GM18868 (cell line): ENCODE data around the gene NECTIN3.

ENCODE experiments used
- ATAC-seq: cut with Tn5 transposase; IDR thresholded peaks from one replicate; pipeline ENCODE4 v1.9.1; 2021; ENCODE audit warnings: mild to moderate bottlenecking, moderate library complexity; ENCODE audit not compliant: unreplicated experiment

The NECTIN3 gene

GRCh38 chr3:111080413-111080812 is 8.8 kb downstream of the NECTIN3 start:
- no peak for ATAC-seq

GRCh38 chr3:111081008-111081545 is 9.5 kb downstream of the NECTIN3 start:
- ATAC-seq, result no peak

- no peak for ATAC-seq
These were observed 13.3 kb downstream of the NECTIN3 start for GRCh38 chr3:111084911-111085310.

- no peak for ATAC-seq
These were observed 16.4 kb downstream of the NECTIN3 start for GRCh38 chr3:111087924-111088469.

- ATAC-seq, result no peak
These were observed 25.0 kb downstream of the NECTIN3 start for GRCh38 chr3:111096487-111097209.

GRCh38 chr3:111103807-111104206 is 32.2 kb downstream of the NECTIN3 start:
- no peak for ATAC-seq

- no peak for ATAC-seq
These were observed 35.5 kb downstream of the NECTIN3 start for GRCh38 chr3:111106993-111107661.

- ATAC-seq, result no peak
These were observed 36.0 kb downstream of the NECTIN3 start for GRCh38 chr3:111107662-111108035.

- no peak for ATAC-seq
These were observed 41.3 kb downstream of the NECTIN3 start for GRCh38 chr3:111112913-111113312.

GRCh38 chr3:111128884-111129283 is 57.3 kb downstream of the NECTIN3 start:
- ATAC-seq, result no peak

GRCh38 chr3:111130827-111131226 is 59.2 kb downstream of the NECTIN3 start:
- ATAC-seq, result no peak

GRCh38 chr3:111134302-111134701 is 62.7 kb downstream of the NECTIN3 start:
- ATAC-seq, result no peak

- no peak for ATAC-seq
These were observed 79.8 kb downstream of the NECTIN3 start for GRCh38 chr3:111151438-111151837.

GRCh38 chr3:111152496-111152895 is 80.9 kb downstream of the NECTIN3 start:
- ATAC-seq, result no peak

- ATAC-seq, result no peak
These were observed 84.9 kb downstream of the NECTIN3 start for GRCh38 chr3:111156517-111156916.

GRCh38 chr3:111159391-111159790 is 87.8 kb downstream of the NECTIN3 start:
- ATAC-seq, result no peak

- no peak for ATAC-seq
These were observed 93.0 kb downstream of the NECTIN3 start for GRCh38 chr3:111164621-111165020.

- ATAC-seq, result no peak
These were observed 93.8 kb downstream of the NECTIN3 start for GRCh38 chr3:111165411-111165810.

GRCh38 chr3:111173328-111173900 is 101.8 kb downstream of the NECTIN3 start:
- ATAC-seq, result no peak

- no peak for ATAC-seq
These were observed 102.3 kb downstream of the NECTIN3 start for GRCh38 chr3:111173906-111174305.

GRCh38 chr3:111190518-111190917 is 118.9 kb downstream of the NECTIN3 start:
- ATAC-seq, result no peak

GRCh38 chr3:111193472-111193871 is 121.9 kb downstream of the NECTIN3 start:
- ATAC-seq, result no peak
